HepG2 (cell line): ENCODE results near the gene NUP54. TPM values are rescaled to one million over a fixed set of nuclear protein-coding genes. Genes with fewer than 3 reads are reported as not detected.

Experiments
- ATAC-seq: fragments of 200-7000 bp; cut with Tn5 transposase; 3 replicates; pipeline ENCODE4 v1.9.1; 2020; ENCODE audit warnings: mild to moderate bottlenecking, moderate library complexity
- BruUV-seq: library from RNA; stranded (reverse); fragments of 400-500 nt; replicated peaks from 2 replicates; lab custom pipeline; 2021; lab: Mats Ljungman, UMichigan
- CTCF ChIA-PET: fragments of 300-600 bp; formaldehyde crosslinking; extraction: SDS; loops from one replicate; lab custom pipeline; 2021; ENCODE audit warnings: low total read pairs, inconsistent platforms, low intra/inter-chr PET ratio; lab: Yijun Ruan, JAX
- POLR2A ChIA-PET: fragments of 350-600 bp; sonication (Branson Sonifier 250); formaldehyde crosslinking; loops from one replicate; lab custom pipeline; 2020; ENCODE audit warnings: antibody characterized with exemption, inconsistent platforms; lab: Yijun Ruan, JAX
- DNase-seq: peaks from one replicate; pipeline ENCODE4 v3.0.0-alpha.2; 2015; ENCODE audit warnings: low spot score
- FAIRE-seq: peaks from 3 replicates; lab custom pipeline; 2011; peaks lifted over from hg19 to GRCh38; lab: Jason Lieb, UNC
- H2AFZ ChIP-seq: one replicate; pipeline ENCODE4 v1.6.1; 2011; ENCODE audit warnings: low read length, inconsistent platforms
- H3K27ac ChIP-seq: fragments of 300-600 bp; 3 replicates; pipeline ENCODE4 v1.8.0; 2011; ENCODE audit warnings: mixed run types, mild to moderate bottlenecking, mixed read lengths, low read length, inconsistent platforms; ENCODE audit not compliant: insufficient read depth; ENCODE audit errors: extremely low read length
- H3K27me3 ChIP-seq, 2 experiments: fragments of 200-600 bp in 1 of 2; 2 replicates in 1 of 2; 3 replicates in 1 of 2; pipeline versions ENCODE4 v1.6.0 to v1.8.0; 2011; ENCODE audit warnings: low read length in 2 of 2, mild to moderate bottlenecking in 2 of 2, moderate library complexity in 2 of 2, inconsistent platforms in 1 of 2; ENCODE audit not compliant: insufficient read depth in 2 of 2, control insufficient read depth in 1 of 2
- H3K36me3 ChIP-seq, 2 experiments: fragments of 200-600 bp in 1 of 2; replicated peaks in 1 of 2; 2 replicates in 1 of 2; 3 replicates in 1 of 2; pipeline versions ENCODE4 v1.5.1 to v1.8.0; 2011; ENCODE audit warnings: low read length in 2 of 2, inconsistent platforms in 1 of 2; ENCODE audit not compliant: insufficient read depth in 2 of 2, control insufficient read depth in 1 of 2
- H3K4me1 ChIP-seq: 2 replicates; pipeline ENCODE4 v1.5.1; 2012; ENCODE audit warnings: low read length, inconsistent platforms; ENCODE audit not compliant: insufficient read depth
- H3K4me2 ChIP-seq: 2 replicates; pipeline ENCODE4 v1.6.0; 2011; ENCODE audit warnings: low read depth, low read length, inconsistent platforms
- H3K4me3 ChIP-seq, 3 experiments: fragments of 200-600 bp in 1 of 3; sonication (generic), shearing (Covaris generic) in 1 of 3; replicated peaks in 1 of 3; 2 replicates each; pipeline ENCODE4 v1.5.1; 2011 to 2016; ENCODE audit warnings: low read length in 3 of 3, inconsistent platforms in 2 of 3, low read depth in 2 of 3, mild to moderate bottlenecking in 2 of 3, control low read depth in 1 of 3, mixed read lengths in 1 of 3; ENCODE audit not compliant: insufficient read depth in 1 of 3
- H3K79me2 ChIP-seq: one replicate; pipeline ENCODE4 v1.6.1; 2011; ENCODE audit warnings: low read length, inconsistent platforms; ENCODE audit not compliant: insufficient read depth
- H3K9ac ChIP-seq: 2 replicates; pipeline ENCODE4 v1.6.0; 2011; ENCODE audit warnings: mild to moderate bottlenecking, low read depth, low read length, inconsistent platforms; ENCODE audit not compliant: insufficient read depth
- H3K9me3 ChIP-seq: 2 replicates; pipeline ENCODE4 v1.5.1; 2012; ENCODE audit warnings: mild to moderate bottlenecking, low read length
- H4K20me1 ChIP-seq: 2 replicates; pipeline ENCODE4 v1.6.0; 2011; ENCODE audit warnings: inconsistent platforms, mild to moderate bottlenecking, low read length, moderate library complexity; ENCODE audit not compliant: insufficient read depth
- ATF7 ChIP-seq, 2 experiments: fragments of 450-650 bp in 1 of 2; sonication (generic) in 1 of 2; formaldehyde crosslinking in 1 of 2; IDR thresholded peaks; 2 replicates each; pipeline versions ENCODE4 v1.4.0 to v1.6.1; 2016 to 2020; ENCODE audit warnings: antibody characterized with exemption in 1 of 2, mild to moderate bottlenecking in 1 of 2, missing genetic modification reagents in 1 of 2
- CEBPB ChIP-seq: IDR thresholded peaks from 2 replicates; pipeline ENCODE4 v1.6.1; 2011; ENCODE audit warnings: low read depth, low read length, improper control_type of control experiment, borderline replicate concordance
- CREB1 ChIP-seq, 2 experiments: fragments of 450-650 bp in 1 of 2; IDR thresholded peaks; 2 replicates each; pipeline ENCODE4 v1.6.1; 2016 to 2017; ENCODE audit warnings: control low read depth in 1 of 2, mild to moderate bottlenecking in 1 of 2, missing compliant biosample characterization in 1 of 2, missing genetic modification characterization in 1 of 2
- ETV6 ChIP-seq: sonication (generic); formaldehyde crosslinking; conservative IDR thresholded peaks from 2 replicates; pipeline ENCODE4 v1.4.0; 2020; ENCODE audit warnings: missing genetic modification reagents
- MTERF4 ChIP-seq: sonication (generic); formaldehyde crosslinking; IDR thresholded peaks from 2 replicates; pipeline ENCODE4 v1.8.0; 2023; ENCODE audit warnings: mild to moderate bottlenecking, missing genetic modification reagents
- WGBS: methylation state at CpG from one replicate; pipeline ENCODE4 v1.1.6; 2017; ENCODE audit warnings: low lambda C conversion rate; 5-methylcytosine and 5-hydroxymethylcytosine counted together
- in situ Hi-C: cut with HindIII; loops from 2 replicates; pipeline ENCODE4 v1.10.0; 2017; ENCODE audit warnings: low pct_unique_long_range_greater_than_20kb; ENCODE audit not compliant: extremely low pct_ligation_motif_present
- intact Hi-C: fragments of 100-400 bp; cut with micrococcal nuclease; formaldehyde crosslinking; loops from one replicate; pipeline ENCODE4 v1.10.0; 2022; ENCODE audit not compliant: unreplicated experiment
- polyA plus RNA-seq, 8 experiments: library from polyadenylated mRNA; depleted of rRNA in 3 of 8; stranded (reverse) in 7 of 8; unstranded in 1 of 8; fragments of >200 nt; fragmentation: Illumina TruSeq in 4 of 8; extraction: Trizol in 4 of 8; gene quantifications; 2 replicates each; pipeline versions ENCODE4 v1.2.1 to v1.2.3, GENCODE V29; 2011 to 2016; ENCODE audit warnings: low read depth in 4 of 8, missing spikeins in 1 of 8, mixed read lengths in 1 of 8; ENCODE audit not compliant: insufficient read depth in 1 of 8
- total RNA-seq, 5 experiments: library from RNA; depleted of rRNA; stranded (reverse); fragments of >200 nt; fragmentation: Illumina TruSeq; extraction: Trizol; gene quantifications; 2 replicates each; pipeline ENCODE4 v1.2.3, GENCODE V29; 2016; ENCODE audit warnings: low read depth in 1 of 5

The NUP54 gene
- total and polyA plus RNA-seq, 2 of the 13 experiments (the other 11 are each of a cell fraction or from before 2014, with no cell fraction given), result 36.1 to 69.3 TPM

- DNase-seq (peak; percentile 13), ATAC-seq (no peak), FAIRE-seq (no peak)
- in situ Hi-C loops (no loop called here), intact Hi-C loops (no loop called here)
- H3K27me3 ChIP-seq, result no peaks in the 10 kb centered on the region
- 21% methylated on average over 7 of the region's 7 CpGs for WGBS
- H3K79me2 ChIP-seq, result no peaks in the 10 kb centered on the region
- H3K4me1 ChIP-seq, result peaks cover 13% of the 10 kb centered on the region
- H3K4me3 ChIP-seq, result no peak overlapping the region
- no peaks in the 10 kb centered on the region for H3K36me3 ChIP-seq
- POLR2A ChIA-PET, result no interaction called here
- BruUV-seq, result no TSS peak
- peak; percentile 56; the same call in 1 of the 2 replicates for TF ChIP-seq CEBPB
- TF ChIP-seq ETV6 (CRISPR knock-in tag), result no peak
- no peaks in the 10 kb centered on the region for H4K20me1 ChIP-seq
- CTCF ChIA-PET, result no interaction called here
- H2AFZ ChIP-seq, result no peak overlapping the region
- peak overlapping the region; percentile 20; the same call in 1 of the 2 replicates for H3K4me2 ChIP-seq
- no peak overlapping the region for H3K27ac ChIP-seq
- no peaks in the 10 kb centered on the region for H3K9me3 ChIP-seq
- no peak overlapping the region for H3K9ac ChIP-seq
Observed at GRCh38 chr4:76090241-76090691, 57.9 kb downstream of the NUP54 start.

- in situ Hi-C loops, result no loop called here
Observed at GRCh38 chr4:76088719-76089118, 59.5 kb downstream of the NUP54 start.

More at GRCh38 chr4:76088719-76089118, 59.5 kb downstream of the NUP54 start:
- no peak overlapping the region for H3K9ac ChIP-seq
- H3K4me2 ChIP-seq, result no peak overlapping the region
- H3K36me3 ChIP-seq, result no peaks in the 10 kb centered on the region
- no peak overlapping the region for H3K27ac ChIP-seq
- no peaks in the 10 kb centered on the region for H3K79me2 ChIP-seq
- no peak overlapping the region for H3K4me3 ChIP-seq
- no peaks in the 10 kb centered on the region for H4K20me1 ChIP-seq
- no TSS peak for BruUV-seq
- ChIA-PET POLR2A (no interaction called here), CTCF (no interaction called here)
- H2AFZ ChIP-seq, result no peak overlapping the region
- H3K27me3 ChIP-seq, result no peaks in the 10 kb centered on the region
- DNase-seq (no peak), ATAC-seq (no peak), FAIRE-seq (no peak)
- intact Hi-C loops, result loop anchor here (5.0 kb wide), 1 partner anchor 171 kb away; no protein-coding TSS in a partner anchor
- 70% methylated on average over 2 of the region's 2 CpGs for WGBS
- peak; percentile 48; the same call in 1 of the 2 replicates for TF ChIP-seq CREB1 (IDR thresholded peaks at IDR 0.05)
- no peak for TF ChIP-seq CREB1 (CRISPR knock-in tag; IDR thresholded peaks at IDR 0.05)
- TF ChIP-seq MTERF4 (CRISPR knock-in tag), result no peak
- TF ChIP-seq ATF7 (IDR thresholded peaks at IDR 0.05), result peak; percentile 91
- TF ChIP-seq ATF7 (CRISPR knock-in tag; IDR thresholded peaks at IDR 0.05), result no peak
- no peaks in the 10 kb centered on the region for H3K9me3 ChIP-seq
- H3K4me1 ChIP-seq, result peaks cover 13% of the 10 kb centered on the region
